Spleen (tissue), 7 donors: ENCODE results near the gene SHANK1.

Source experiments
- POLR2A ChIP-seq, 3 donors: fragments of 450-650 bp; IDR thresholded peaks; one replicate each; pipeline ENCODE4 v1.5.1; 2017; ENCODE audit warnings: antibody characterized with exemption in 3 of 3, mild to moderate bottlenecking in 1 of 3
- POLR2AphosphoS5 ChIP-seq, 3 donors: sonication (generic); formaldehyde crosslinking; IDR thresholded peaks; one replicate each; pipeline ENCODE4 v1.5.1; 2017; ENCODE audit warnings: antibody characterized with exemption in 3 of 3
- TF ChIP-seq, protein P1 (sequence below), 11 experiments: fragments of 200-600 bp in 7 of 11; fragments of 450-650 bp in 4 of 11; sonication (generic) in 4 of 11; IDR thresholded peaks in 8 of 11; conservative IDR thresholded peaks in 3 of 11; 1 replicate in 7 of 11; 2 replicates in 4 of 11; pipeline versions ENCODE4 v1.4.0 to v1.8.0; 2016 to 2021; ENCODE audit warnings: antibody characterized with exemption in 11 of 11, inconsistent platforms in 4 of 11, mild to moderate bottlenecking in 1 of 11
- donor health status: DM: no; HTN: no; CAD: no; lungs with moderate emphysema.
- donor health status: DM: no; HTN: no; CAD: no.
- donor health status: DM: no; HTN: no; CAD: no.

GRCh38 chr19:50701367-50701985, 18.1 kb downstream of the SHANK1 start:
- no peak for TF ChIP-seq POLR2A (IDR thresholded peaks at IDR 0.05)
- TF ChIP-seq, protein P1, sequence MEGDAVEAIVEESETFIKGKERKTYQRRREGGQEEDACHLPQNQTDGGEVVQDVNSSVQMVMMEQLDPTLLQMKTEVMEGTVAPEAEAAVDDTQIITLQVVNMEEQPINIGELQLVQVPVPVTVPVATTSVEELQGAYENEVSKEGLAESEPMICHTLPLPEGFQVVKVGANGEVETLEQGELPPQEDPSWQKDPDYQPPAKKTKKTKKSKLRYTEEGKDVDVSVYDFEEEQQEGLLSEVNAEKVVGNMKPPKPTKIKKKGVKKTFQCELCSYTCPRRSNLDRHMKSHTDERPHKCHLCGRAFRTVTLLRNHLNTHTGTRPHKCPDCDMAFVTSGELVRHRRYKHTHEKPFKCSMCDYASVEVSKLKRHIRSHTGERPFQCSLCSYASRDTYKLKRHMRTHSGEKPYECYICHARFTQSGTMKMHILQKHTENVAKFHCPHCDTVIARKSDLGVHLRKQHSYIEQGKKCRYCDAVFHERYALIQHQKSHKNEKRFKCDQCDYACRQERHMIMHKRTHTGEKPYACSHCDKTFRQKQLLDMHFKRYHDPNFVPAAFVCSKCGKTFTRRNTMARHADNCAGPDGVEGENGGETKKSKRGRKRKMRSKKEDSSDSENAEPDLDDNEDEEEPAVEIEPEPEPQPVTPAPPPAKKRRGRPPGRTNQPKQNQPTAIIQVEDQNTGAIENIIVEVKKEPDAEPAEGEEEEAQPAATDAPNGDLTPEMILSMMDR (IDR thresholded peaks at IDR 0.05 in 8 of 11, conservative IDR thresholded peaks at IDR 0.05 in 3 of 11) = no peak
- no peak for TF ChIP-seq POLR2AphosphoS5 (IDR thresholded peaks at IDR 0.05)
